HG03064 (cell line): ENCODE data around the gene CYP11A1.
A peak's percentile ranks its signal among the peaks of the same experiment; 100 is the strongest.
"Not testable (repeated sequence)": the region's sequence is repeated elsewhere in the genome, so short reads cannot be mapped to it uniquely, and the experiment has no call there.

Source experiments
- ATAC-seq: cut with Tn5 transposase; IDR thresholded peaks from one replicate; pipeline ENCODE4 v1.9.1; 2021; ENCODE audit warnings: low read depth; ENCODE audit not compliant: unreplicated experiment

The CYP11A1 gene

GRCh38 chr15:74376226-74376625, 8.8 kb upstream of the CYP11A1 start:
- ATAC-seq = no peak

- no peak for ATAC-seq
Observed at GRCh38 chr15:74375303-74375693, 7.9 kb upstream of the CYP11A1 start.

- no peak for ATAC-seq
Observed at GRCh38 chr15:74374648-74375302, 7.3 kb upstream of the CYP11A1 start.

GRCh38 chr15:74373731-74374647, 6.5 kb upstream of the CYP11A1 start:
- peak; percentile 59 for ATAC-seq

- ATAC-seq = no peak
Observed at GRCh38 chr15:74373056-74373650, 5.7 kb upstream of the CYP11A1 start.

GRCh38 chr15:74370471-74370870, 3.0 kb upstream of the CYP11A1 start:
- no peak for ATAC-seq

GRCh38 chr15:74369756-74370155, 2.3 kb upstream of the CYP11A1 start:
- ATAC-seq = no peak

- no peak for ATAC-seq
Observed at GRCh38 chr15:74369084-74369745, 1.8 kb upstream of the CYP11A1 start.

- ATAC-seq = no peak
Observed at GRCh38 chr15:74368121-74368520, 675 bp upstream of the CYP11A1 start.

- no peak for ATAC-seq
Observed at GRCh38 chr15:74365598-74366445, 1.6 kb downstream of the CYP11A1 start.

GRCh38 chr15:74364936-74365597, 2.4 kb downstream of the CYP11A1 start:
- no peak for ATAC-seq

GRCh38 chr15:74362482-74362881, 5.0 kb downstream of the CYP11A1 start:
- ATAC-seq = no peak

- not testable (repeated sequence) for ATAC-seq
Observed at GRCh38 chr15:74360855-74361254, 6.6 kb downstream of the CYP11A1 start.

- ATAC-seq = not testable (repeated sequence)
Observed at GRCh38 chr15:74359376-74359775, 8.1 kb downstream of the CYP11A1 start.

GRCh38 chr15:74357514-74357913, 9.9 kb downstream of the CYP11A1 start:
- not testable (repeated sequence) for ATAC-seq

- ATAC-seq = not testable (repeated sequence)
Observed at GRCh38 chr15:74356050-74356449, 11.4 kb downstream of the CYP11A1 start.

- not testable (repeated sequence) for ATAC-seq
Observed at GRCh38 chr15:74353992-74354391, 13.5 kb downstream of the CYP11A1 start.

- ATAC-seq = no peak
Observed at GRCh38 chr15:74352393-74352910, 15.0 kb downstream of the CYP11A1 start.

- no peak for ATAC-seq
Observed at GRCh38 chr15:74351670-74352069, 15.8 kb downstream of the CYP11A1 start.
